Parathyroid adenoma (tissue), 2 donors: ENCODE data around the gene VWA8.

ENCODE experiments used
- H2AFZ ChIP-seq: fragments of 300-600 bp; sonication (generic); one replicate; pipeline ENCODE4 v1.7.0; 2017; ENCODE audit warnings: antibody characterized with exemption, mild to moderate bottlenecking
- H3K27ac ChIP-seq: fragments of 300-600 bp; sonication (generic); one replicate; pipeline ENCODE4 v1.7.0; 2017
- H3K27me3 ChIP-seq: fragments of 300-600 bp; sonication (generic); one replicate; pipeline ENCODE4 v1.7.0; 2017; ENCODE audit warnings: low read length; ENCODE audit not compliant: control insufficient read depth, insufficient read depth
- H3K36me3 ChIP-seq: fragments of 300-600 bp; sonication (generic); one replicate; pipeline ENCODE4 v1.7.0; 2017; ENCODE audit warnings: low read length; ENCODE audit not compliant: control insufficient read depth, insufficient read depth
- H3K4me1 ChIP-seq: fragments of 300-600 bp; sonication (generic); one replicate; pipeline ENCODE4 v1.7.0; 2017; ENCODE audit warnings: control low read depth
- H3K4me2 ChIP-seq: fragments of 300-600 bp; sonication (generic); one replicate; pipeline ENCODE4 v1.7.0; 2017; ENCODE audit warnings: low read length
- H3K4me3 ChIP-seq: fragments of 300-600 bp; sonication (generic); one replicate; pipeline ENCODE4 v1.7.0; 2017; ENCODE audit warnings: low read depth, low read length
- H3K79me2 ChIP-seq: fragments of 300-600 bp; sonication (generic); one replicate; pipeline ENCODE4 v1.7.0; 2017; ENCODE audit warnings: control low read depth
- H3K9ac ChIP-seq: fragments of 300-600 bp; sonication (generic); one replicate; pipeline ENCODE4 v1.7.0; 2017; ENCODE audit warnings: mild to moderate bottlenecking
- H3K9me3 ChIP-seq: fragments of 300-600 bp; sonication (generic); one replicate; pipeline ENCODE4 v1.7.0; 2017; ENCODE audit warnings: low read length; ENCODE audit not compliant: control insufficient read depth
- TF ChIP-seq, protein P1 (sequence below): fragments of 300-600 bp; sonication (generic); IDR thresholded peaks from one replicate; pipeline ENCODE4 v1.7.0; 2017; ENCODE audit warnings: antibody characterized with exemption, mild to moderate bottlenecking
- donor health status: primary hyperparathyroidism.

Gene VWA8

DNA sequence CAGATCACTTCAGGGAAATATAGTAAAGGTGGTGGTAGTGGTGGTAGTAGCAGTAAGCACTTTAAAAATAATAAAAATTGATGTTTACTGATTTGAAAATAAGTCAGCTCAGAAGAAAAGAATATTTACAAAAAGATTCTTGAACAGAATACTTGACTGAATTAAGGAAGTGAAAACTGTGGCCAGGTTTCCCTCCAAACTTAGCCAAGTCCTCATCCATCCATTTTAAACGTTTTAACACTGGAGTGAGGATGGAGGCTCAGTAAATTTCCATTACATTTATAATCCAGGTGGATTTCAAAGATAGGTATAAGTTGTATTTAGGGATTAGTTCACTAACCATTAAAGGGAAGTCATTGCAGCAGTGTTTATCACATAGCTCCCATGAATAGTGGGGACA lies 282.1 kb downstream of the VWA8 start:
- no peak overlapping the region for H3K4me2 ChIP-seq
- H2AFZ ChIP-seq: no peak overlapping the region
- no peaks in the 10 kb centered on the region for H3K36me3 ChIP-seq
- H3K4me1 ChIP-seq: no peaks in the 10 kb centered on the region
- H3K27ac ChIP-seq: no peak overlapping the region
- no peaks in the 10 kb centered on the region for H3K27me3 ChIP-seq
- no peak overlapping the region for H3K4me3 ChIP-seq
- H3K9me3 ChIP-seq: no peaks in the 10 kb centered on the region
- no peaks in the 10 kb centered on the region for H3K79me2 ChIP-seq
- H3K9ac ChIP-seq: no peak overlapping the region
- TF ChIP-seq, protein P1, sequence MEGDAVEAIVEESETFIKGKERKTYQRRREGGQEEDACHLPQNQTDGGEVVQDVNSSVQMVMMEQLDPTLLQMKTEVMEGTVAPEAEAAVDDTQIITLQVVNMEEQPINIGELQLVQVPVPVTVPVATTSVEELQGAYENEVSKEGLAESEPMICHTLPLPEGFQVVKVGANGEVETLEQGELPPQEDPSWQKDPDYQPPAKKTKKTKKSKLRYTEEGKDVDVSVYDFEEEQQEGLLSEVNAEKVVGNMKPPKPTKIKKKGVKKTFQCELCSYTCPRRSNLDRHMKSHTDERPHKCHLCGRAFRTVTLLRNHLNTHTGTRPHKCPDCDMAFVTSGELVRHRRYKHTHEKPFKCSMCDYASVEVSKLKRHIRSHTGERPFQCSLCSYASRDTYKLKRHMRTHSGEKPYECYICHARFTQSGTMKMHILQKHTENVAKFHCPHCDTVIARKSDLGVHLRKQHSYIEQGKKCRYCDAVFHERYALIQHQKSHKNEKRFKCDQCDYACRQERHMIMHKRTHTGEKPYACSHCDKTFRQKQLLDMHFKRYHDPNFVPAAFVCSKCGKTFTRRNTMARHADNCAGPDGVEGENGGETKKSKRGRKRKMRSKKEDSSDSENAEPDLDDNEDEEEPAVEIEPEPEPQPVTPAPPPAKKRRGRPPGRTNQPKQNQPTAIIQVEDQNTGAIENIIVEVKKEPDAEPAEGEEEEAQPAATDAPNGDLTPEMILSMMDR: no peak

GRCh38 chr13:41678249-41678648 lies 282.7 kb downstream of the VWA8 start:
- Histone ChIP-seq H3K9me3 (no peaks in the 10 kb centered on the region), H3K79me2 (no peaks in the 10 kb centered on the region), H3K9ac (no peak overlapping the region), H3K27ac (no peak overlapping the region), H3K4me3 (no peak overlapping the region), H2AFZ (no peak overlapping the region), H3K4me1 (no peaks in the 10 kb centered on the region), H3K36me3 (no peaks in the 10 kb centered on the region), H3K27me3 (no peaks in the 10 kb centered on the region), H3K4me2 (no peak overlapping the region)
- TF ChIP-seq, protein P1: no peak

GRCh38 chr13:41675306-41675705 lies 285.6 kb downstream of the VWA8 start:
- TF ChIP-seq, protein P1: no peak
- no peak overlapping the region for H3K4me3 ChIP-seq
- H3K4me1 ChIP-seq: no peaks in the 10 kb centered on the region
- no peaks in the 10 kb centered on the region for H3K79me2 ChIP-seq
- no peak overlapping the region for H3K27ac ChIP-seq
- H3K36me3 ChIP-seq: no peaks in the 10 kb centered on the region
- H3K4me2 ChIP-seq: no peak overlapping the region
- no peaks in the 10 kb centered on the region for H3K9me3 ChIP-seq
- H3K27me3 ChIP-seq: no peaks in the 10 kb centered on the region
- H3K9ac ChIP-seq: no peak overlapping the region
- no peak overlapping the region for H2AFZ ChIP-seq

GRCh38 chr13:41674246-41674645 lies 286.7 kb downstream of the VWA8 start:
- H3K36me3 ChIP-seq: no peaks in the 10 kb centered on the region
- no peaks in the 10 kb centered on the region for H3K79me2 ChIP-seq
- TF ChIP-seq, protein P1: no peak

DNA sequence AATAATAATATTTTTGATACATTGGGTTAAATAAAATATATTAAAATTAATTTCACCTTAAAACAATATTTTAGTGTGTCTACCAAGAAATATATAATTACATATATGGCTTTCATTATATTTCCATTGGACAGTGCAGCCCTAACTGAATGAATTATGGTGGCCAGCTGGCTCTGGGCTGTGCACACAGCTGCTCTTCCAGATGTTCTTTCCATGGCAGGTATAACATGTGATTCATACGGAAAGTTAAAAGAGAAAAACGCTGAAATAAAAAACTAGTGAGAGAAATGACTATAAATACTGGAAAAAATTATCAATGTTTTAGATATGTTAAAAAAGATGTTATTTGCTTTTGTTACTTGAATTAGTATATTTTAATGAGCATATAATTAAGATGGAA lies 287.3 kb downstream of the VWA8 start:
- no peak overlapping the region for H2AFZ ChIP-seq

More at GRCh38 chr13:41674246-41674645, 286.7 kb downstream of the VWA8 start:
- H3K4me2 ChIP-seq: no peak overlapping the region
- H2AFZ ChIP-seq: no peak overlapping the region
- H3K4me3 ChIP-seq: no peak overlapping the region
- H3K9ac ChIP-seq: no peak overlapping the region
- no peaks in the 10 kb centered on the region for H3K27me3 ChIP-seq
- no peak overlapping the region for H3K27ac ChIP-seq
- H3K9me3 ChIP-seq: no peaks in the 10 kb centered on the region
- no peaks in the 10 kb centered on the region for H3K4me1 ChIP-seq

More for the DNA sequence above, 287.3 kb downstream of the VWA8 start:
- Histone ChIP-seq H3K9me3 (no peaks in the 10 kb centered on the region), H3K27ac (no peak overlapping the region), H3K4me3 (no peak overlapping the region), H3K9ac (no peak overlapping the region), H3K27me3 (no peaks in the 10 kb centered on the region), H3K4me1 (no peaks in the 10 kb centered on the region), H3K4me2 (no peak overlapping the region), H3K79me2 (no peaks in the 10 kb centered on the region), H3K36me3 (no peaks in the 10 kb centered on the region)
- TF ChIP-seq, protein P1: no peak
